HepG2 (cell line): Measurements from ENCODE around the gene STK4. TPM values are rescaled to one million over a fixed set of nuclear protein-coding genes. Genes with fewer than 3 reads are reported as not detected.
A peak's percentile ranks its signal among the peaks of the same experiment; 100 is the strongest.

Experiments used
- CBFB ChIP-seq: sonication (generic); formaldehyde crosslinking; IDR thresholded peaks from 2 replicates; pipeline ENCODE4 v1.4.0; 2020; ENCODE audit warnings: missing genetic modification reagents
- CBX2 ChIP-seq, 2 experiments: fragments of 200-600 bp in 1 of 2; sonication (generic); formaldehyde crosslinking in 1 of 2; IDR thresholded peaks; 2 replicates each; pipeline versions ENCODE4 v1.7.0 to v1.8.1; 2018 to 2022; ENCODE audit warnings: low read depth in 2 of 2, low read length in 1 of 2, mild to moderate bottlenecking in 1 of 2, missing genetic modification reagents in 1 of 2
- HHEX ChIP-seq: IDR thresholded peaks from 2 replicates; pipeline ENCODE4 v1.6.1; 2016; ENCODE audit warnings: control low read depth
- NKX3-1 ChIP-seq: sonication (generic); formaldehyde crosslinking; IDR thresholded peaks from 2 replicates; pipeline ENCODE4 v1.5.0; 2020; ENCODE audit warnings: missing genetic modification reagents
- RBAK ChIP-seq: sonication (generic); formaldehyde crosslinking; IDR thresholded peaks from 2 replicates; pipeline ENCODE4 v1.5.1; 2020; ENCODE audit warnings: mild to moderate bottlenecking, missing genetic modification reagents
- ZNF274 ChIP-seq: sonication (generic); formaldehyde crosslinking; IDR thresholded peaks from 2 replicates; pipeline ENCODE4 v1.5.1; 2020; ENCODE audit warnings: mild to moderate bottlenecking, missing genetic modification reagents
- polyA plus RNA-seq, 8 experiments: library from polyadenylated mRNA; depleted of rRNA in 3 of 8; stranded (reverse) in 7 of 8; unstranded in 1 of 8; fragments of >200 nt; fragmentation: Illumina TruSeq in 4 of 8; extraction: Trizol in 4 of 8; gene quantifications; 2 replicates each; pipeline versions ENCODE4 v1.2.1 to v1.2.3, GENCODE V29; 2011 to 2016; ENCODE audit warnings: low read depth in 4 of 8, missing spikeins in 1 of 8, mixed read lengths in 1 of 8; ENCODE audit not compliant: insufficient read depth in 1 of 8
- total RNA-seq, 5 experiments: library from RNA; depleted of rRNA; stranded (reverse); fragments of >200 nt; fragmentation: Illumina TruSeq; extraction: Trizol; gene quantifications; 2 replicates each; pipeline ENCODE4 v1.2.3, GENCODE V29; 2016; ENCODE audit warnings: low read depth in 1 of 5
- TF ChIP-seq, protein P1 (sequence below): sonication (generic); formaldehyde crosslinking; IDR thresholded peaks from 2 replicates; pipeline ENCODE4 v1.4.0; 2020; ENCODE audit warnings: missing genetic modification reagents, borderline replicate concordance
- TF ChIP-seq, protein P2 (sequence below): sonication (generic); formaldehyde crosslinking; conservative IDR thresholded peaks from 2 replicates; pipeline ENCODE4 v1.8.0; 2022; ENCODE audit warnings: missing genetic modification reagents
- TF ChIP-seq, protein P3 (sequence below): sonication (generic); formaldehyde crosslinking; conservative IDR thresholded peaks from 2 replicates; pipeline ENCODE4 v1.4.0; 2020; ENCODE audit warnings: missing genetic modification reagents
- TF ChIP-seq, protein P4 (sequence below): sonication (generic); formaldehyde crosslinking; IDR thresholded peaks from 2 replicates; pipeline ENCODE4 v1.5.0; 2020; ENCODE audit warnings: mild to moderate bottlenecking, missing genetic modification reagents
- TF ChIP-seq, protein P5 (sequence below): sonication (generic); formaldehyde crosslinking; IDR thresholded peaks from 2 replicates; pipeline ENCODE4 v1.4.0; 2020; ENCODE audit warnings: mild to moderate bottlenecking, missing genetic modification reagents
- TF ChIP-seq, protein P6 (sequence below): IDR thresholded peaks from 2 replicates; pipeline ENCODE4 v1.6.1; 2012; ENCODE audit warnings: inconsistent platforms
- TF ChIP-seq, protein P7 (sequence below): sonication (generic); formaldehyde crosslinking; IDR thresholded peaks from 2 replicates; pipeline ENCODE4 v1.4.0; 2020; ENCODE audit warnings: missing genetic modification reagents

The STK4 gene
- total and polyA plus RNA-seq, 2 of the 13 experiments (the other 11 are each of a cell fraction or from before 2014, with no cell fraction given): 25.6 to 38.3 TPM

DNA sequence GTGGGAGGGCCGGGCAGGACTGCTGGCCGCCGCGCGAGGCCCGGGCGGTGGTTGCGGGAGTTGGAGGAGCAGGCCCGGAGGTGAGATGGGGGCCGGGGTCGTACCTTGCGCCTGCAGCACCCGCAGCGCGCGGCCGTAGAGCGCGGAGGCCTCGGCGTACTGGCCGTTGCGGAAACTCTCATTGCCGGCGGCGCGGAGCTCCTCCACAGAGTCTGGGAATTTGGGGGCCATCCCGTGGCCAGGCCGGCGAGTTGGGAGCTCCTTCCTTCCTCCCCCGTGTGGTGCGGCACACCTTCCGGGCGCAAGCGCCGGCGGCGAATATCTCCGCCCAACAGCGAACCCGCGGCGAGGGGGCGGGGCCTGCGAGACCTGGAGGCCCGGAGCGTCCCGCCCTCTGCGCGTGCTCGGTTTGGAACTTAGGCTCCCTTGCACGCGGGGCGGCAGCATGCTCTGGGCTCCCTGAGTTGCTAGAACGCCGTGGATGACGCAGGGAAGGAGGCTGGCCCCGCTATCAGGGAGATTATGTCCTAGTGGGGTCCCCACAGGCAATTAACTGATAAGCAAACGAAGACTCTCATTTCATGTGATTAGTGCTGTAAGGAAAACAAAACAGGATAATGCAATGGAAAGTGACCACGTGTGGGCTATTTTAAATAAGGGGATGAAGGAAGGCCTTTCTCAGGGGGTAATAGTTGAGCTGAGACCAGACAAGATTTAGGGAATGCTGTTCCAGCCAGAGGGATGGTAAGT is 6.0 kb upstream of the STK4 start, which contains the start of gene TOMM34 (continued):
- TF ChIP-seq, protein P1, sequence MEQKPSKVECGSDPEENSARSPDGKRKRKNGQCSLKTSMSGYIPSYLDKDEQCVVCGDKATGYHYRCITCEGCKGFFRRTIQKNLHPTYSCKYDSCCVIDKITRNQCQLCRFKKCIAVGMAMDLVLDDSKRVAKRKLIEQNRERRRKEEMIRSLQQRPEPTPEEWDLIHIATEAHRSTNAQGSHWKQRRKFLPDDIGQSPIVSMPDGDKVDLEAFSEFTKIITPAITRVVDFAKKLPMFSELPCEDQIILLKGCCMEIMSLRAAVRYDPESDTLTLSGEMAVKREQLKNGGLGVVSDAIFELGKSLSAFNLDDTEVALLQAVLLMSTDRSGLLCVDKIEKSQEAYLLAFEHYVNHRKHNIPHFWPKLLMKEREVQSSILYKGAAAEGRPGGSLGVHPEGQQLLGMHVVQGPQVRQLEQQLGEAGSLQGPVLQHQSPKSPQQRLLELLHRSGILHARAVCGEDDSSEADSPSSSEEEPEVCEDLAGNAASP (CRISPR knock-in tag): peak; percentile 82
- TF ChIP-seq, protein P2, sequence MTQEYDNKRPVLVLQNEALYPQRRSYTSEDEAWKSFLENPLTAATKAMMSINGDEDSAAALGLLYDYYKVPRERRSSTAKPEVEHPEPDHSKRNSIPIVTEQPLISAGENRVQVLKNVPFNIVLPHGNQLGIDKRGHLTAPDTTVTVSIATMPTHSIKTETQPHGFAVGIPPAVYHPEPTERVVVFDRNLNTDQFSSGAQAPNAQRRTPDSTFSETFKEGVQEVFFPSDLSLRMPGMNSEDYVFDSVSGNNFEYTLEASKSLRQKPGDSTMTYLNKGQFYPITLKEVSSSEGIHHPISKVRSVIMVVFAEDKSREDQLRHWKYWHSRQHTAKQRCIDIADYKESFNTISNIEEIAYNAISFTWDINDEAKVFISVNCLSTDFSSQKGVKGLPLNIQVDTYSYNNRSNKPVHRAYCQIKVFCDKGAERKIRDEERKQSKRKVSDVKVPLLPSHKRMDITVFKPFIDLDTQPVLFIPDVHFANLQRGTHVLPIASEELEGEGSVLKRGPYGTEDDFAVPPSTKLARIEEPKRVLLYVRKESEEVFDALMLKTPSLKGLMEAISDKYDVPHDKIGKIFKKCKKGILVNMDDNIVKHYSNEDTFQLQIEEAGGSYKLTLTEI: no peak
- TF ChIP-seq CBX2 (IDR thresholded peaks at IDR 0.05; ENCODE audit: low read depth, low read length): no peak
- TF ChIP-seq CBX2 (CRISPR knock-in tag; IDR thresholded peaks at IDR 0.05; ENCODE audit: low read depth): 0 out of 2 replicates have a peak, but pooled peaks have one; percentile 64
- peak; percentile 89 for TF ChIP-seq NKX3-1 (CRISPR knock-in tag)
- TF ChIP-seq, protein P3, sequence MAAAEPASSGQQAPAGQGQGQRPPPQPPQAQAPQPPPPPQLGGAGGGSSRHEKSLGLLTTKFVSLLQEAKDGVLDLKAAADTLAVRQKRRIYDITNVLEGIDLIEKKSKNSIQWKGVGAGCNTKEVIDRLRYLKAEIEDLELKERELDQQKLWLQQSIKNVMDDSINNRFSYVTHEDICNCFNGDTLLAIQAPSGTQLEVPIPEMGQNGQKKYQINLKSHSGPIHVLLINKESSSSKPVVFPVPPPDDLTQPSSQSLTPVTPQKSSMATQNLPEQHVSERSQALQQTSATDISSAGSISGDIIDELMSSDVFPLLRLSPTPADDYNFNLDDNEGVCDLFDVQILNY (CRISPR knock-in tag): 0 out of 2 replicates have a peak, but pooled peaks have one; percentile 52
- TF ChIP-seq, protein P4, sequence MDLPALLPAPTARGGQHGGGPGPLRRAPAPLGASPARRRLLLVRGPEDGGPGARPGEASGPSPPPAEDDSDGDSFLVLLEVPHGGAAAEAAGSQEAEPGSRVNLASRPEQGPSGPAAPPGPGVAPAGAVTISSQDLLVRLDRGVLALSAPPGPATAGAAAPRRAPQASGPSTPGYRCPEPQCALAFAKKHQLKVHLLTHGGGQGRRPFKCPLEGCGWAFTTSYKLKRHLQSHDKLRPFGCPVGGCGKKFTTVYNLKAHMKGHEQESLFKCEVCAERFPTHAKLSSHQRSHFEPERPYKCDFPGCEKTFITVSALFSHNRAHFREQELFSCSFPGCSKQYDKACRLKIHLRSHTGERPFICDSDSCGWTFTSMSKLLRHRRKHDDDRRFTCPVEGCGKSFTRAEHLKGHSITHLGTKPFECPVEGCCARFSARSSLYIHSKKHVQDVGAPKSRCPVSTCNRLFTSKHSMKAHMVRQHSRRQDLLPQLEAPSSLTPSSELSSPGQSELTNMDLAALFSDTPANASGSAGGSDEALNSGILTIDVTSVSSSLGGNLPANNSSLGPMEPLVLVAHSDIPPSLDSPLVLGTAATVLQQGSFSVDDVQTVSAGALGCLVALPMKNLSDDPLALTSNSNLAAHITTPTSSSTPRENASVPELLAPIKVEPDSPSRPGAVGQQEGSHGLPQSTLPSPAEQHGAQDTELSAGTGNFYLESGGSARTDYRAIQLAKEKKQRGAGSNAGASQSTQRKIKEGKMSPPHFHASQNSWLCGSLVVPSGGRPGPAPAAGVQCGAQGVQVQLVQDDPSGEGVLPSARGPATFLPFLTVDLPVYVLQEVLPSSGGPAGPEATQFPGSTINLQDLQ (CRISPR knock-in tag): peak; percentile 85
- peak; percentile 57; the same call in 1 of the 2 replicates for TF ChIP-seq CBFB (CRISPR knock-in tag)
- TF ChIP-seq, protein P5, sequence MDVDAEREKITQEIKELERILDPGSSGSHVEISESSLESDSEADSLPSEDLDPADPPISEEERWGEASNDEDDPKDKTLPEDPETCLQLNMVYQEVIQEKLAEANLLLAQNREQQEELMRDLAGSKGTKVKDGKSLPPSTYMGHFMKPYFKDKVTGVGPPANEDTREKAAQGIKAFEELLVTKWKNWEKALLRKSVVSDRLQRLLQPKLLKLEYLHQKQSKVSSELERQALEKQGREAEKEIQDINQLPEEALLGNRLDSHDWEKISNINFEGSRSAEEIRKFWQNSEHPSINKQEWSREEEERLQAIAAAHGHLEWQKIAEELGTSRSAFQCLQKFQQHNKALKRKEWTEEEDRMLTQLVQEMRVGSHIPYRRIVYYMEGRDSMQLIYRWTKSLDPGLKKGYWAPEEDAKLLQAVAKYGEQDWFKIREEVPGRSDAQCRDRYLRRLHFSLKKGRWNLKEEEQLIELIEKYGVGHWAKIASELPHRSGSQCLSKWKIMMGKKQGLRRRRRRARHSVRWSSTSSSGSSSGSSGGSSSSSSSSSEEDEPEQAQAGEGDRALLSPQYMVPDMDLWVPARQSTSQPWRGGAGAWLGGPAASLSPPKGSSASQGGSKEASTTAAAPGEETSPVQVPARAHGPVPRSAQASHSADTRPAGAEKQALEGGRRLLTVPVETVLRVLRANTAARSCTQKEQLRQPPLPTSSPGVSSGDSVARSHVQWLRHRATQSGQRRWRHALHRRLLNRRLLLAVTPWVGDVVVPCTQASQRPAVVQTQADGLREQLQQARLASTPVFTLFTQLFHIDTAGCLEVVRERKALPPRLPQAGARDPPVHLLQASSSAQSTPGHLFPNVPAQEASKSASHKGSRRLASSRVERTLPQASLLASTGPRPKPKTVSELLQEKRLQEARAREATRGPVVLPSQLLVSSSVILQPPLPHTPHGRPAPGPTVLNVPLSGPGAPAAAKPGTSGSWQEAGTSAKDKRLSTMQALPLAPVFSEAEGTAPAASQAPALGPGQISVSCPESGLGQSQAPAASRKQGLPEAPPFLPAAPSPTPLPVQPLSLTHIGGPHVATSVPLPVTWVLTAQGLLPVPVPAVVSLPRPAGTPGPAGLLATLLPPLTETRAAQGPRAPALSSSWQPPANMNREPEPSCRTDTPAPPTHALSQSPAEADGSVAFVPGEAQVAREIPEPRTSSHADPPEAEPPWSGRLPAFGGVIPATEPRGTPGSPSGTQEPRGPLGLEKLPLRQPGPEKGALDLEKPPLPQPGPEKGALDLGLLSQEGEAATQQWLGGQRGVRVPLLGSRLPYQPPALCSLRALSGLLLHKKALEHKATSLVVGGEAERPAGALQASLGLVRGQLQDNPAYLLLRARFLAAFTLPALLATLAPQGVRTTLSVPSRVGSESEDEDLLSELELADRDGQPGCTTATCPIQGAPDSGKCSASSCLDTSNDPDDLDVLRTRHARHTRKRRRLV (CRISPR knock-in tag): peak; percentile 96
- TF ChIP-seq HHEX (CRISPR knock-in tag): no peak
- TF ChIP-seq, protein P6, sequence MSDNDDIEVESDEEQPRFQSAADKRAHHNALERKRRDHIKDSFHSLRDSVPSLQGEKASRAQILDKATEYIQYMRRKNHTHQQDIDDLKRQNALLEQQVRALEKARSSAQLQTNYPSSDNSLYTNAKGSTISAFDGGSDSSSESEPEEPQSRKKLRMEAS: peak; percentile 99
- no peak for TF ChIP-seq RBAK (CRISPR knock-in tag)
- TF ChIP-seq, protein P7, sequence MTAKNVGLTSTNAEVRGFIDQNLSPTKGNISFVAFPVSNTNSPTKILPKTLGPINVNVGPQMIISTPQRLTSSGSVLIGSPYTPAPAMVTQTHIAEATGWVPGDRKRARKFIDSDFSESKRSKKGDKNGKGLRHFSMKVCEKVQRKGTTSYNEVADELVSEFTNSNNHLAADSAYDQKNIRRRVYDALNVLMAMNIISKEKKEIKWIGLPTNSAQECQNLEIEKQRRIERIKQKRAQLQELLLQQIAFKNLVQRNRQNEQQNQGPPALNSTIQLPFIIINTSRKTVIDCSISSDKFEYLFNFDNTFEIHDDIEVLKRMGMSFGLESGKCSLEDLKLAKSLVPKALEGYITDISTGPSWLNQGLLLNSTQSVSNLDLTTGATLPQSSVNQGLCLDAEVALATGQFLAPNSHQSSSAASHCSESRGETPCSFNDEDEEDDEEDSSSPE (CRISPR knock-in tag): peak; percentile 94
- peak; percentile 99 for TF ChIP-seq ZNF274 (CRISPR knock-in tag)
